Upper lobe of left lung (tissue), 6 donors: ENCODE results near the gene RGS9. TPM values are rescaled to one million over a fixed set of nuclear protein-coding genes. Genes with fewer than 3 reads are reported as not detected.

Source experiments
- ATAC-seq, 2 donors: fragments of 200-7000 bp; cut with Tn5 transposase; one replicate each; pipeline ENCODE4 v1.9.1; 2022; ENCODE audit warnings: mild to moderate bottlenecking in 2 of 2, moderate library complexity in 2 of 2; ENCODE audit not compliant: low FRiP score in 2 of 2
- DNase-seq, 2 donors: peaks; one replicate each; pipeline ENCODE4 v3.0.0-alpha.2; 2019 to 2020
- H3K27ac ChIP-seq, 4 donors: fragments of 200-600 bp; sonication (generic); one replicate each; pipeline ENCODE4 v1.5.1; 2016 to 2019
- H3K27me3 ChIP-seq, 4 donors: fragments of 200-600 bp; sonication (generic); one replicate each; pipeline ENCODE4 v1.5.1; 2017 to 2019
- H3K36me3 ChIP-seq, 4 donors: fragments of 200-600 bp; sonication (generic); one replicate each; pipeline ENCODE4 v1.5.1; 2016 to 2019
- H3K4me1 ChIP-seq, 4 donors: fragments of 200-600 bp; sonication (generic); one replicate each; pipeline ENCODE4 v1.5.1; 2018 to 2019
- H3K4me3 ChIP-seq, 4 donors: fragments of 200-600 bp; sonication (generic); one replicate each; pipeline ENCODE4 v1.5.1; 2017 to 2019; ENCODE audit warnings: mild to moderate bottlenecking in 2 of 4, moderate library complexity in 1 of 4
- H3K9me3 ChIP-seq, 4 donors: fragments of 200-600 bp; sonication (generic); one replicate each; pipeline ENCODE4 v1.5.1; 2018 to 2019
- CTCF ChIP-seq, 6 experiments: fragments of 450-650 bp in 4 of 6; fragments of 200-600 bp in 2 of 6; sonication (generic) in 2 of 6; IDR thresholded peaks; one replicate each; pipeline ENCODE4 v1.5.1; 2016 to 2019; ENCODE audit warnings: antibody characterized with exemption in 6 of 6
- EP300 ChIP-seq, 4 donors: sonication (generic); formaldehyde crosslinking; IDR thresholded peaks; one replicate each; pipeline ENCODE4 v1.5.1; 2017; ENCODE audit warnings: antibody characterized with exemption in 4 of 4, control low read depth in 2 of 4
- POLR2A ChIP-seq, 4 donors: fragments of 450-650 bp; IDR thresholded peaks; one replicate each; pipeline ENCODE4 v1.5.1; 2016 to 2017; ENCODE audit warnings: antibody characterized with exemption in 4 of 4, mild to moderate bottlenecking in 2 of 4
- POLR2AphosphoS5 ChIP-seq, 2 donors: sonication (generic); formaldehyde crosslinking; IDR thresholded peaks; one replicate each; pipeline ENCODE4 v1.5.1; 2017; ENCODE audit warnings: antibody characterized with exemption in 2 of 2
- WGBS, 2 donors: methylation state at CpG; one replicate each; pipeline ENCODE4 v1.1.5; 2017 to 2018; 5-methylcytosine and 5-hydroxymethylcytosine counted together
- total RNA-seq, 6 donors: library from RNA; depleted of rRNA in 4 of 6; stranded (reverse); fragments of >200 nt in 4 of 6; gene quantifications; one replicate each; pipeline versions ENCODE4 v1.1.0 to v1.2.1, GENCODE V29; 2016 to 2021
- donor health status: DM: no; HTN: no; CAD: no; lungs with moderate emphysema.
- donor health status: DM: no; HTN: yes; CAD: no; lungs with severe emphysema.

RGS9 gene
- total RNA-seq, 6 donors from 2014 or later: 3.9 to 16.2 (median 8.1) TPM

GRCh38 chr17:65261682-65262636 is 124.8 kb downstream of the RGS9 start:
- TF ChIP-seq EP300 (IDR thresholded peaks at IDR 0.05) (no peak), CTCF (IDR thresholded peaks at IDR 0.05) (no peak), POLR2A (IDR thresholded peaks at IDR 0.05) (no peak), POLR2AphosphoS5 (IDR thresholded peaks at IDR 0.05) (no peak)
- no peak for DNase-seq
- WGBS, 2 donors: 74 to 75% methylated on average over 8 of the region's 8 CpGs
- Histone ChIP-seq H3K9me3 (no peaks in the 10 kb centered on the region), H3K4me1 (no peaks in the 10 kb centered on the region), H3K27me3 (no peaks in the 10 kb centered on the region), H3K4me3 (no peak overlapping the region), H3K27ac (no peak overlapping the region), H3K36me3 (no peaks in the 10 kb centered on the region)
- no peak for ATAC-seq

- H3K4me1 ChIP-seq: no peaks in the 10 kb centered on the region
- no peaks in the 10 kb centered on the region for H3K36me3 ChIP-seq
- TF ChIP-seq CTCF (IDR thresholded peaks at IDR 0.05) (no peak), POLR2AphosphoS5 (IDR thresholded peaks at IDR 0.05) (no peak), EP300 (IDR thresholded peaks at IDR 0.05) (no peak), POLR2A (IDR thresholded peaks at IDR 0.05) (no peak)
- H3K9me3 ChIP-seq: no peaks in the 10 kb centered on the region
- no peak overlapping the region for H3K27ac ChIP-seq
- no peaks in the 10 kb centered on the region for H3K27me3 ChIP-seq
- H3K4me3 ChIP-seq: no peak overlapping the region
- ATAC-seq (no peak), DNase-seq (no peak)
Measured at GRCh38 chr17:65265276-65265675, 128.1 kb downstream of the RGS9 start.

- TF ChIP-seq EP300 (IDR thresholded peaks at IDR 0.05) (no peak), POLR2A (IDR thresholded peaks at IDR 0.05) (no peak), POLR2AphosphoS5 (IDR thresholded peaks at IDR 0.05) (no peak), CTCF (IDR thresholded peaks at IDR 0.05) (no peak)
- WGBS, 2 donors: 93 to 95% methylated on average over 2 of the region's 2 CpGs
- no peaks in the 10 kb centered on the region for H3K4me1 ChIP-seq
Measured at GRCh38 chr17:65268832-65269231, 131.7 kb downstream of the RGS9 start.

GRCh38 chr17:65270499-65271253 is 133.5 kb downstream of the RGS9 start:
- H3K36me3 ChIP-seq: no peaks in the 10 kb centered on the region
- H3K9me3 ChIP-seq: no peaks in the 10 kb centered on the region
- ATAC-seq (peak in 1 of 2 donors; percentile 14), DNase-seq (peak in 1 of 2 donors; percentile 62)
- 62 to 63% methylated on average over 23 of the region's 23 CpGs for WGBS, 2 donors
- no peaks in the 10 kb centered on the region for H3K4me1 ChIP-seq
- H3K4me3 ChIP-seq: no peak overlapping the region
- no peak overlapping the region for H3K27ac ChIP-seq
- TF ChIP-seq POLR2A (IDR thresholded peaks at IDR 0.05): no peak
- no peaks in the 10 kb centered on the region for H3K27me3 ChIP-seq

More at GRCh38 chr17:65268832-65269231, 131.7 kb downstream of the RGS9 start:
- Histone ChIP-seq H3K27ac (no peak overlapping the region), H3K4me3 (no peak overlapping the region), H3K9me3 (no peaks in the 10 kb centered on the region), H3K27me3 (no peaks in the 10 kb centered on the region), H3K36me3 (no peaks in the 10 kb centered on the region)
- DNase-seq (no peak), ATAC-seq (no peak)

- ATAC-seq (no peak), DNase-seq (no peak)
- no peak overlapping the region for H3K4me3 ChIP-seq
- H3K36me3 ChIP-seq: no peaks in the 10 kb centered on the region
- no peak overlapping the region for H3K27ac ChIP-seq
- H3K9me3 ChIP-seq: no peaks in the 10 kb centered on the region
- no peak for TF ChIP-seq CTCF (IDR thresholded peaks at IDR 0.05)
- TF ChIP-seq EP300 (IDR thresholded peaks at IDR 0.05): no peak
- no peak for TF ChIP-seq POLR2AphosphoS5 (IDR thresholded peaks at IDR 0.05)
- no peak for TF ChIP-seq POLR2A (IDR thresholded peaks at IDR 0.05)
- WGBS, 2 donors: 77 to 81% methylated on average over 4 of the region's 4 CpGs
- H3K4me1 ChIP-seq: no peaks in the 10 kb centered on the region
- H3K27me3 ChIP-seq: no peaks in the 10 kb centered on the region
Measured at GRCh38 chr17:65271296-65271695, 134.1 kb downstream of the RGS9 start.
